ENCODE results near the gene GRK2. TPM values are rescaled to one million over a fixed set of nuclear protein-coding genes. Genes with fewer than 3 reads are reported as not detected.

The GRK2 gene
- total and polyA plus RNA-seq, 2 of the 13 experiments (the other 11 are each of a cell fraction or from before 2014, with no cell fraction given): 31.3 to 42.4 TPM

DNA sequence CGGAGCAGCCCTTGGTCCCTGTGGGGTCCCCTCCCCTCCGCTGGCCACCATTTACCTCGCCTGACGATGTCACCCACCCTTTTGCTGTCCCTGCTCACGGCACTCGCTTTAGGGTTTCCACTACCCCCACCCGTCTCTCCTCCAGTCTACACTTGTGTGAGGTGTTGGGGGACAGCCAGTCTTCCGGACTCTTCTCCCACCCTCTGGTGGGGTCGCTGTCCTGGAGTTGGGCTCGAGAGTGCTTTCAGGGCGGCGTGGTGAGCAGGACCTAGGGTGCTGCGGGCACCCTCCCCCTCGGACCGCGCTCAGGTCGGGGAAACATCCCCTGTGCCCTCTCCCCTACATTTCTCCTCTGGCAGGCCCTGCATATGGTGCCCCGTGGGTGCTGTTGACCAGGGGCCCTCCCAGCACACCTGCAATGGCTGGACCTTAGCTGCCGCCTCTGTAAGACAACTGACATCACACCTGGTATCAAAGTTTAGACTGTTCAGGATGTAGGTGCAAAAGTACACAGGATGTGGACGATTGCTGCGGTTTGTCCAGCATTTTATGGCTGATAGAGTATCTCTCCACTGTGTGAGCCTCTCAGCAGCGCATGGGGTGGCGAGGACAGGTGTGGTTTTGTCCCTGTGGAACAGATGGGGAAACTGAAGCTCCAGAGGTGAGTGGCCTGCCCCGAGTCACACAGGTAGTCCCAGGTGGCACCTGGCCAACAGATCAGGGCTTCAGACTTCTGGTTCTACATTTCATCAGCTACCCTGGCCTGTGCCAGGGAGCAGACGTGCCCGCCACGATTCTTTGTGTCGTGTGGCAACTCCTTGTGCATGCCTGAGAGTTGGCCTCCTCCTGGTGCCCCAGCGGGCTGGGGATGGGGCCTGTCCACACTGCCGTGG is 1.2 kb downstream of the GRK2 start (continued):
- TF ChIP-seq SNAI1 (CRISPR knock-in tag; IDR thresholded peaks at IDR 0.05; ENCODE audit: borderline replicate concordance): no peak
- TF ChIP-seq THAP11 (CRISPR knock-in tag; IDR thresholded peaks at IDR 0.05): no peak
- TF ChIP-seq ZMYM3 (CRISPR knock-in tag; IDR thresholded peaks at IDR 0.05): 0 out of 2 replicates have a peak, but pooled peaks have one; percentile 3
- no peak for TF ChIP-seq HDAC6 (IDR thresholded peaks at IDR 0.05; ENCODE audit: low read depth, low read length)
- no peak for TF ChIP-seq ZKSCAN5 (CRISPR knock-in tag; IDR thresholded peaks at IDR 0.05)
- TF ChIP-seq HNRNPK (IDR thresholded peaks at IDR 0.05; ENCODE audit: low read depth, low read length, poor library complexity, severe bottlenecking): no peak
- no peak for TF ChIP-seq ZBTB43 (CRISPR knock-in tag; conservative IDR thresholded peaks at IDR 0.05)
- TF ChIP-seq ZNF800 (CRISPR knock-in tag; IDR thresholded peaks at IDR 0.05): peak; percentile 17; the same call in 1 of the 2 replicates
- TF ChIP-seq ZNF292 (CRISPR knock-in tag; IDR thresholded peaks at IDR 0.05; ENCODE audit: borderline replicate concordance, low read depth): no peak
- no peak for TF ChIP-seq ZNF264 (CRISPR knock-in tag; IDR thresholded peaks at IDR 0.05)
- TF ChIP-seq ZNF629 (CRISPR knock-in tag; conservative IDR thresholded peaks at IDR 0.05): no peak
- no peak for TF ChIP-seq PHF5A (CRISPR knock-in tag; IDR thresholded peaks at IDR 0.05; ENCODE audit: low read depth, unreplicated experiment)
- no peak for TF ChIP-seq CREB1 (IDR thresholded peaks at IDR 0.05)
- TF ChIP-seq CREB1 (CRISPR knock-in tag; IDR thresholded peaks at IDR 0.05): no peak
- TF ChIP-seq JUNB (CRISPR knock-in tag; IDR thresholded peaks at IDR 0.05; ENCODE audit: borderline replicate concordance): no peak
- TF ChIP-seq, protein P1, sequence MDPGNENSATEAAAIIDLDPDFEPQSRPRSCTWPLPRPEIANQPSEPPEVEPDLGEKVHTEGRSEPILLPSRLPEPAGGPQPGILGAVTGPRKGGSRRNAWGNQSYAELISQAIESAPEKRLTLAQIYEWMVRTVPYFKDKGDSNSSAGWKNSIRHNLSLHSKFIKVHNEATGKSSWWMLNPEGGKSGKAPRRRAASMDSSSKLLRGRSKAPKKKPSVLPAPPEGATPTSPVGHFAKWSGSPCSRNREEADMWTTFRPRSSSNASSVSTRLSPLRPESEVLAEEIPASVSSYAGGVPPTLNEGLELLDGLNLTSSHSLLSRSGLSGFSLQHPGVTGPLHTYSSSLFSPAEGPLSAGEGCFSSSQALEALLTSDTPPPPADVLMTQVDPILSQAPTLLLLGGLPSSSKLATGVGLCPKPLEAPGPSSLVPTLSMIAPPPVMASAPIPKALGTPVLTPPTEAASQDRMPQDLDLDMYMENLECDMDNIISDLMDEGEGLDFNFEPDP (CRISPR knock-in tag; conservative IDR thresholded peaks at IDR 0.05): 0 out of 2 replicates have a peak, but pooled peaks have one; percentile 66
- no peak for TF ChIP-seq ZNF781 (CRISPR knock-in tag; IDR thresholded peaks at IDR 0.05; ENCODE audit: borderline replicate concordance, not compliant biosample characterization)
- TF ChIP-seq SRF (IDR thresholded peaks at IDR 0.05; ENCODE audit: low read depth, low read length): no peak
- no peak for TF ChIP-seq ZNF782 (CRISPR knock-in tag; IDR thresholded peaks at IDR 0.05; ENCODE audit: borderline replicate concordance)
- no peak for TF ChIP-seq NRL (CRISPR knock-in tag; IDR thresholded peaks at IDR 0.05; ENCODE audit: borderline replicate concordance)
- TF ChIP-seq AHR (CRISPR knock-in tag; IDR thresholded peaks at IDR 0.05): no peak
- TF ChIP-seq FOXO1 (CRISPR knock-in tag; IDR thresholded peaks at IDR 0.05): no peak; the same call in 1 of the 2 replicates
- no peak for TF ChIP-seq CCDC6 (CRISPR knock-in tag; IDR thresholded peaks at IDR 0.05)
- TF ChIP-seq ZNF282 (IDR thresholded peaks at IDR 0.05; ENCODE audit: partially characterized antibody): no peak
- TF ChIP-seq ZBTB38 (CRISPR knock-in tag; IDR thresholded peaks at IDR 0.05): peak; percentile 64; the same call in 1 of the 2 replicates
- TF ChIP-seq NKX3-1 (CRISPR knock-in tag; IDR thresholded peaks at IDR 0.05): no peak

All from HepG2 (cell line).